Memory B cell (primary cell): ENCODE results near the gene BACH2.
A peak's percentile ranks its signal among the peaks of the same experiment; 100 is the strongest.

Experiments
- ATAC-seq: fragments of 150-1000 bp; cut with Tn5 transposase; 2 replicates; pipeline ENCODE4 v1.10.0; 2021; ENCODE audit warnings: low read depth, mild to moderate bottlenecking, moderate library complexity
- DNase-seq, 2 donors: peaks; one replicate each; pipeline ENCODE4 v3.0.0; 2022; ENCODE audit warnings: low spot score in 2 of 2
- H3K27ac Mint-ChIP-seq: one replicate; pipeline ENCODE4 v1.8.0; 2022; ENCODE audit warnings: mild to moderate bottlenecking, moderate library complexity, mixed read lengths
- H3K27me3 Mint-ChIP-seq: one replicate; pipeline ENCODE4 v1.8.0; 2022; ENCODE audit warnings: mixed read lengths
- H3K36me3 Mint-ChIP-seq: one replicate; pipeline ENCODE4 v1.8.0; 2022; ENCODE audit warnings: mild to moderate bottlenecking, mixed read lengths
- H3K4me1 Mint-ChIP-seq: one replicate; pipeline ENCODE4 v1.8.0; 2022; ENCODE audit warnings: mixed read lengths
- H3K4me3 Mint-ChIP-seq: one replicate; pipeline ENCODE4 v1.8.0; 2022; ENCODE audit warnings: mild to moderate bottlenecking, moderate library complexity, mixed read lengths
- H3K9me3 Mint-ChIP-seq: one replicate; pipeline ENCODE4 v1.8.0; 2022; ENCODE audit warnings: mixed read lengths

The BACH2 gene

DNA sequence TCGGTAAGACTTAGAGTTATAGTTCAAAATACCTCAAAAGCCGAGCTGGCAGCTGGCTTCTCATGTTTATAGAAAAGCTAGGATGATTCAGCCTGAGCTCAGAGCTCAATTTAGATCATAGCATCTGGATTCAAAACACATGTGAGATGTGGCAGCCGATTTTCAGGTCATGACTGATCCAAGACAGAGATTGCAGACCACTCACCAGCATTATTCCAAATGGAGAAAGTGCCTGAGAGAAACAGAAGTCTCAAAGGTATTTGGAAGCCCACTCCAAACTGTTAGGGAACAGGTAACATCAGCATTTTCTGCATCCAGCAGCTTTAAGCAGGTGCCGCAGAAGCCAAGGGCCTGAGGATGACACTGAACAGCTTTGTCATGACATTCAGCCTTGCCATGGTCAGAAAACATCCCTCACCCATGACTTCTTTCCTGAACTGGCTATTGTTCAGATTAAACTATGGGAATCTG, 102.2 kb downstream of the BACH2 start:
- H3K4me1 Mint-ChIP-seq = peaks cover 30% of the 10 kb centered on the region

DNA sequence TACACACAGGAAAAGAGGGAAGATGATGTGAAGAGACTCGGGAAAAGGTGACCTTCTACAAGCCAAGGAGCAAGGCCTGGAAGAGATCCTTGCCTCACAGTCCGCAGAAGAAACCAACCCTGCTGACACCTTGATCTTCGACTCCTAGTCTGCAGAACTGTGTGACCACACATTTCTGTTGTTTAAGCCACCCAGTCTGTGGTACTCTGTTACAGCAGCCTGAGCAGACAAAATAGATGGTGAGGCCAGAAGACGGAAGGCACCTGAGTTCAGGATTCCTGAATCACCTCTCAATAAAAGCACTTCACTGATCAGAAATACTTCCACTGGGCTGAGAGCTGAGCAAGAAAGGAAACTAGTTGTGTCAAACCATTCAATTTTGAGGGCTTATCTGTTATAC, 103.3 kb downstream of the BACH2 start:
- peaks cover 27% of the 10 kb centered on the region for H3K4me1 Mint-ChIP-seq
- H3K27me3 Mint-ChIP-seq = no peaks in the 10 kb centered on the region
- DNase-seq (no peak), ATAC-seq (no peak)
- peak overlapping the region; percentile 14 for H3K27ac Mint-ChIP-seq
- H3K4me3 Mint-ChIP-seq = no peak overlapping the region
- peaks cover 23% of the 10 kb centered on the region for H3K36me3 Mint-ChIP-seq
- H3K9me3 Mint-ChIP-seq = peaks cover 3% of the 10 kb centered on the region

More for the DNA sequence above, 102.2 kb downstream of the BACH2 start:
- no peak overlapping the region for H3K4me3 Mint-ChIP-seq
- no peak for ATAC-seq
- H3K27ac Mint-ChIP-seq = peak overlapping the region; percentile 63
- peaks cover 33% of the 10 kb centered on the region for H3K36me3 Mint-ChIP-seq
- peaks cover 5% of the 10 kb centered on the region for H3K9me3 Mint-ChIP-seq
- DNase-seq = no peak
- H3K27me3 Mint-ChIP-seq = no peaks in the 10 kb centered on the region

DNA sequence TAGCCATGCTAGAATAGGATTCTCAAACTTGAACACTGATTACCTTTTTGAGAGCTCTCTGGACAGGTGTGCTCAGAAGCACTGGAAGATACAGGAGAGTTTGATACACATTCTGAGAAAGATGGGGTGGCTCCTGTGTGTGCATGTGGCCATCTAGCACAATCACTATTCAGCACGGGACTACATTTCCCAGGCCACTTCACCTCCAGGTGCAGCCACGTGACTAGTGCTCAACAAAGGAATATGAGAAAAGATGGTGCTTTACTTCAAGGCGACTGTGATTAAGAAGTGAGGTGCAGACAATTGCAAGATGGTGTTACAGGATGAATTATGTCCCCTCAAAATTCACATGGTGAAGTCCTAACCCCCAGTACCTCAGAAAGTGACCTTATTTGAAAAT, 103.8 kb downstream of the BACH2 start:
- DNase-seq = no peak
- no peaks in the 10 kb centered on the region for H3K9me3 Mint-ChIP-seq
- peaks cover 27% of the 10 kb centered on the region for H3K4me1 Mint-ChIP-seq
- H3K27ac Mint-ChIP-seq = peak overlapping the region; percentile 14
- H3K36me3 Mint-ChIP-seq = peaks cover 18% of the 10 kb centered on the region
- no peaks in the 10 kb centered on the region for H3K27me3 Mint-ChIP-seq
- no peak for ATAC-seq
- H3K4me3 Mint-ChIP-seq = no peak overlapping the region

DNA sequence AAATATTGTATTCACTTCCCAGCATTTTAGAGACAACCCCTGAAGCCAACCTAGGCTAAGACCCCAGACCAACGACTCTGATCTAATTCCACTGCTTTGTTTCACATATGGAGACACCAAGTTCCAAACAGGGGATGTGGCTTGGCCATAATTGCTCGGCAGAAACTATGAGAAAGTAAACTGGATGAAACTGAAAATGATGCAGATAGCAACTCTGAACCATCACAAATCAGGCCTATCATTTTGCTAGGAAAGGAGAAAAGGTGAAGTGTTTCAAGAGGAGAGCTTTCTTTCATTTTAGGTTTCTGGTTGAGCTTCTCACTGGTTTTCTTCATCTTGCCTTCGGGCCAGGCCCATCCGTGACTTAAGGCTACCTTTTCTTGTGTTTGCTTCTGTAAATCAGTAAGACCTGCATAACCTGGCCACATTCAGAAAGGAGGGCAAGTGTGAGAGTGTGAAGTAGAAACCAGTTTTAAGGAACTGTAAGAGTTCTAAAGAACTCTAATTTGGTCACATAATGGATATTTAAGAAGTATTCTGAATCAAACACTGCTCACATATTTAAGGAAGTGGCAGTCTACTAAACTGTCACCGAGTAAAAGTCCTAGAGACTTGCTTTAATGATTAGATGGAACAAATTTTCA, 105.8 kb downstream of the BACH2 start:
- Mint-ChIP-seq H3K4me1 (peaks cover 39% of the 10 kb centered on the region), H3K9me3 (no peaks in the 10 kb centered on the region), H3K4me3 (peak overlapping the region; percentile 65), H3K27me3 (no peaks in the 10 kb centered on the region), H3K27ac (peak overlapping the region; percentile 95), H3K36me3 (peaks cover 12% of the 10 kb centered on the region)
- DNase-seq (peak in 1 of 2 donors; percentile 23), ATAC-seq (peak; percentile 54)

DNA sequence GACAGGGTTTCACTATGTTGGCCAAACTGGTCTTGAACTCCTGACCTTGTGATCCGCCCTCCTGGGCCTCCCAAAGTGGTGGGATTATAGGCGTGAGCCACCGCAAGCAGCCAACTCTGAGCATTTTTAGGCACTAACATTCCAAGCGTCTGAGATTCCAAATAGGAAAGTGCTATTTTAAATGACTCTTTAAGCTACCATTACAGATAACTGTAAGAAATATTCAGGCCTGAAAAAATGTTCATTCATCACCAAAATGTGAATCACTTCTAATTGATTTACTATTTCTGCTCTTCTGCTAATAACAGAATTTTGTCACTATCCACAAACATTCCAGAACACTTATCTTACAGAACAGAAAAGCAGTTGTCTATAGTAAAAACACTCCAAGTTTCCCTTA, 106.5 kb downstream of the BACH2 start:
- H3K4me3 Mint-ChIP-seq = no peak overlapping the region
- H3K27ac Mint-ChIP-seq = peak overlapping the region; percentile 95
- H3K27me3 Mint-ChIP-seq = no peaks in the 10 kb centered on the region
- ATAC-seq (no peak), DNase-seq (no peak)
- peaks cover 9% of the 10 kb centered on the region for H3K36me3 Mint-ChIP-seq
- no peaks in the 10 kb centered on the region for H3K9me3 Mint-ChIP-seq
- H3K4me1 Mint-ChIP-seq = peaks cover 32% of the 10 kb centered on the region

DNA sequence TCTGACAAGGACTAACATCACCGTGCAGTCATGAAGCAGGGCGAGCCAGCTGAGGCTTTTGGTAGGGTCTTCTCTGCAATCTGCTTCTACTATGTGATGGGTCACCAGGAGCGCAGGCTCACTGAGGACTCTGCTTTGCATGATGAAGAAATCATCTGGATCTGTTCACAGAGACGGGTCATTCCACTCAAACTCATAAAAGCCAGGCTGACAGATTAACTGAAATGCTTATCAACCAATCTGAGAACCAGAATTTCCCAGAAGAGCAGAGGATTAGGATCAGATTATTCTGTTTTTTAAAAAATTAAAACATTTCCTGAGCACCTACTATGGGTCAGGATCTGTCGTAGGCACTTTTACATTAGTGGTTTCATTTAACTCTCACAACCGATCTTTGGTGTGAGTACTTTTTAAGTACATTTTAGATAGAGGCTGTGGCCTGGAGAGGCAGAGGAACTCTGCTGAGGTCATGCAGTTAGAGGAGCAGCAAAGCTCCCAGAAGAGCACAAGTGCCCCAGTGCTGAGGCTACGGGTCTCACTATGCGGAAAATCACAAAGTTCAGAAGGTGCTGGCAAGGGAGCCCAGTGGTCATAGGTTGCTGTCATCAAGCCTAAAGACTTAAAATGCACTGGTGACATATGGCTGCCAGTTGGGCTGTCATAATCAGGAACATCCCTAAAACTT, 109.1 kb downstream of the BACH2 start:
- H3K4me3 Mint-ChIP-seq = peak overlapping the region; percentile 72
- peaks cover 35% of the 10 kb centered on the region for H3K4me1 Mint-ChIP-seq
- DNase-seq = no peak

DNA sequence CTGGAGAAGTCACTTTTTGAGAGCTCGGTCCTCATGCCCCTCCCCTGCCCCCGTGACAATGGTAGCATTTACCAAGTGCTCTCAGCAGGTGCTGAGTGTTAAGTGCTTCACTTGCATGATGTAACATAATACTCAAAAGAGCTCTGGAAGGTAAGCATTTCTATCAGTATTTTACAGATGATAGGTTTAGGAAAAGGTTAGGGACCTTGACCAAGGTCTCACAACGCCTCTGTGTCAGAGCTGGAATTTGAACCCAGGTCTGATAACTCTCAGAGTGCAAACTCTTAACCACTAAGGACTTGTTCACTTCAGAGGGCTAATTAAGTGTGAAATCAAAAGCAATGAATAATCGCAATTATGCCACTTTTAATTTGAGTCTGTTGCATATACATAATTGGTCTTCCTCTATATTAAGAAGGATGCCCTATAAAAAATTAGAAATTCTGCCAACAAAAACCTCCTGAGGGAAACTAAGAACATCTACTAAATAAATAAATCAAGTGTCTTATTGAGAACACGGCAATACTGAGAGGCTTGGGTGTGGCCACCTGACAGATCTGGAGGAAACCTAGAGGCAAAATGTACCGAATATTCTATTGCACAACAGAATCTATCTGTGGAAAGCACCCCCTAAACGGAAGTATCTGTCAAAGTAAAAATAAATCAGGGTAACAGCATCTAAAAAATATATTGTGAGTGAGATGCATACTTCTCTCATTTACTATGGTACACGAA, 109.8 kb downstream of the BACH2 start:
- H3K4me3 Mint-ChIP-seq = peak overlapping the region; percentile 72
- DNase-seq (peak in 1 of 2 donors; percentile 36), ATAC-seq (peak; percentile 76)
- H3K27me3 Mint-ChIP-seq = no peaks in the 10 kb centered on the region
- peaks cover 6% of the 10 kb centered on the region for H3K36me3 Mint-ChIP-seq
- H3K4me1 Mint-ChIP-seq = peaks cover 41% of the 10 kb centered on the region
- H3K27ac Mint-ChIP-seq = peak overlapping the region; percentile 95
- H3K9me3 Mint-ChIP-seq = no peaks in the 10 kb centered on the region

More for the DNA sequence above, 109.1 kb downstream of the BACH2 start:
- ATAC-seq = peak; percentile 29
- Mint-ChIP-seq H3K36me3 (peaks cover 2% of the 10 kb centered on the region), H3K27ac (peak overlapping the region; percentile 95), H3K27me3 (no peaks in the 10 kb centered on the region), H3K9me3 (no peaks in the 10 kb centered on the region)

DNA sequence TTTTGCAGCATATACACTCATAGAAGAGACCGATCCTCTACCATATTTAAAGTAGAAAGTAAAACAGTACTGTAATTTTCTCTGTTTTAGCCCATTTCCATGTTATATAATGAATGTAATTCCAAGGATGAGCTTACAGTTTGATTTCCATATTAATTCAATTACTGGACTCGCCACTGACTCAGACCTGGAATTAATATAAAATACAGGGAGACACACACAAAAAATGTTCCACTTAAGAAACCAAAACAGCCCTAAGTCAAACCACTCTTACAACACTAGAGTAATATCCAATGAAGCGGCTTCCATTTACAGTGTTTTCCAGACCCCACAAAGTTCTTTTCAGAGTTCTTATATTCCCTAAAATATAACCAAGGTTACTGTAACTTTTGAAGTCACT, 110.6 kb downstream of the BACH2 start:
- H3K9me3 Mint-ChIP-seq = no peaks in the 10 kb centered on the region
- H3K36me3 Mint-ChIP-seq = peaks cover 8% of the 10 kb centered on the region
- no peaks in the 10 kb centered on the region for H3K27me3 Mint-ChIP-seq
- ATAC-seq (no peak), DNase-seq (no peak)
- peak overlapping the region; percentile 95 for H3K27ac Mint-ChIP-seq
- no peak overlapping the region for H3K4me3 Mint-ChIP-seq
- H3K4me1 Mint-ChIP-seq = peaks cover 36% of the 10 kb centered on the region

DNA sequence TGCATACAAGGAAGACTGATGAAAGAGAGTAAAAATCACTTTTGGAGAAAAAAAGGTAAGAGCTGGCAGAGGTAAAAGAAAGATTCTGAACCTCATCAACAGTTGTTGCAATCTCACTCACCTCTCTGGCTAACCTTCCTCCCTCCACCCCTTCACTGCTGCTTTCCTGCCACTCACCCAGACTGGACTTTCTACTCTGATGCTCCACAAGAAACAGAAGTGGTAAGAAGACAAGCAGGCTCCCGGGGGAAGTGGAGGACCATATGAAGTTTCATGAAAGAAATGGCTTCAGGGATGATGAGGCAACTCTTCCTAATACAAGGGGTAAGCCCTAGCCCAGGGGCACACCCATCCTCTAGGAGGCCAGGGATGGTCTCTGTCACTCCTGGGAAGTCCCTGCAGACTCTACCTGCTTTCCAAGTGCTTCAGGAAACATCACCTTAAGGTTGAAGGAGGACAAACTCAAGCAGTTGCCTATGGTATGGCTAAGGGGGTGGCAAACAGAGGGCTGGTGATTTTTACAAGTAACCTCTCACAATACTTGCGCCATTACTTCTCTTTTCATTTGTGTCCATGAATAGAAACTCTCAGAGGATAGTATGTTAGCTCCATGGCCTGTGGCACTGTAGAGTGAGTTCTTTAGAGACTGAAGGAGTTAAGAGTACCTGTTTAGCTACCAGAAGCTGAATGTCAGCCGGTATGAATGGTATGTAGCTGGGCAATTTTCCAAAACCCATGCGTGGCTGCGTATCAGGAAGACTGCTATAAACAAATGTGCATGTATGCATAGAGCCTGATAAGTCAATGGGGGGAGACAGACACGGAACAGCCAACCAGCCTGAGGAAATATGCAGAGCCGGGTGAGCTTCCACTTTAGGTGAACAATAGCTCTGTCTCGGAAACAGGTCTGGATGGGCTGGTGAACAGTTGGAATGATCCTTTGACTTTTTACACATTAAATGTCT, 112.0 kb downstream of the BACH2 start:
- DNase-seq (no peak), ATAC-seq (no peak)
- H3K4me3 Mint-ChIP-seq = peak overlapping the region; percentile 57
- H3K27ac Mint-ChIP-seq = peak overlapping the region; percentile 69
- peaks cover 33% of the 10 kb centered on the region for H3K4me1 Mint-ChIP-seq
- peaks cover 9% of the 10 kb centered on the region for H3K36me3 Mint-ChIP-seq
- H3K9me3 Mint-ChIP-seq = peaks cover 1% of the 10 kb centered on the region
- H3K27me3 Mint-ChIP-seq = no peaks in the 10 kb centered on the region

DNA sequence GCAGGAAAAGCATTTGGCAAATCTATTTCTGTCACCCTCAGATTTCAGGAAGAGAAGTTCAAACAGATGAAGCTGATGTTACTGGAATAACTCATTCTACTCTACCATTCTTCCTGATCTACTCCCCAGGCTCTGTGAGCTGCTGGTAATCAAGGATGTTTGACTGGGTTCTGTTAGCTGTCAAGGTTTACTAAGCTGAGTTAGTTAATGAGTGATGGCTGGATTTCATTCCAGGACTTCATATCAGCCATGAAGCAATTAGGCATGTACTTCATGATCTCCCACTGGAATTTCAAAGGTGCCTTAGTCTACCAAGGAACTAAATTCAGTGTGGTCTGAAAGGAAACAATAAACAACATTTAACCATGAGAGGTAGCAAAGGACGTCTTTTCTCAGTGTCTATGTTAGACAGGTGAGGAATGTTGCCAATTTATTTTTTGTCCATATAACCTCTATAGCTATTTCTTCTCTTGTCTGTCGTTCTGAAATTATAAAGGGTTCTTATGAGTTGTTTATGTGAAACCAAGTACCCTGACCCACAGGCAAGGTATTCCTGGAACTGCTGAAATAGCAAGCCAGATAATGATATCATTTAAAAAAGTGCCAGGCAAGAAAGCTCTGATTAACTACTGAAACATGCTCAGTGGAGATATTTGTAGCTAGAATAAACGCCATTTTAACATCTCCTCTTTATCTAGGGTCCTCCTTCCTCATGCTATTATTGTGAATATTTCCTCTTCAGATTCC, 112.9 kb downstream of the BACH2 start:
- peak overlapping the region; percentile 69 for H3K27ac Mint-ChIP-seq
- H3K27me3 Mint-ChIP-seq = no peaks in the 10 kb centered on the region
- DNase-seq (no peak), ATAC-seq (no peak)
- H3K36me3 Mint-ChIP-seq = peaks cover 9% of the 10 kb centered on the region
- peaks cover 1% of the 10 kb centered on the region for H3K9me3 Mint-ChIP-seq
- no peak overlapping the region for H3K4me3 Mint-ChIP-seq
- peaks cover 35% of the 10 kb centered on the region for H3K4me1 Mint-ChIP-seq

DNA sequence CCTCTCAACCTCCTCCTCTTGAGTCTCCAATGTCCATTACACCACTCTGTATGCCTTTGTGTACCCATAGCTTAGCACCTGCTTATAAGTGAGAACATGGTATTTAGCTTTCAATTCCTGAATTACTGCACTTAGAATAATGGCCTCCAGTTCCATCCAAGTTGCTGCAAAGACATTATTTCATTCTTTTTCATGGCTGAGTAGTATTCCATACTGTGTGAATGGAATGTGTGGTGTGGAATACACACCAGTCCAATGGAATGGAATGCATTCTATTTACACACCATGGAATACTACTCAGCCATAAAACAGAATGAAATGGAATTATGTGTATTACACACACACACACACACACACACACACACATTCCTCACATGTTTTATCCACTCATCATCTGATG, 116.1 kb downstream of the BACH2 start:
- Mint-ChIP-seq H3K4me3 (no peak overlapping the region), H3K4me1 (peaks cover 54% of the 10 kb centered on the region), H3K36me3 (peaks cover 9% of the 10 kb centered on the region), H3K27me3 (no peaks in the 10 kb centered on the region), H3K27ac (peak overlapping the region; percentile 87), H3K9me3 (peaks cover 1% of the 10 kb centered on the region)
- no peak for DNase-seq
- no peak for ATAC-seq

DNA sequence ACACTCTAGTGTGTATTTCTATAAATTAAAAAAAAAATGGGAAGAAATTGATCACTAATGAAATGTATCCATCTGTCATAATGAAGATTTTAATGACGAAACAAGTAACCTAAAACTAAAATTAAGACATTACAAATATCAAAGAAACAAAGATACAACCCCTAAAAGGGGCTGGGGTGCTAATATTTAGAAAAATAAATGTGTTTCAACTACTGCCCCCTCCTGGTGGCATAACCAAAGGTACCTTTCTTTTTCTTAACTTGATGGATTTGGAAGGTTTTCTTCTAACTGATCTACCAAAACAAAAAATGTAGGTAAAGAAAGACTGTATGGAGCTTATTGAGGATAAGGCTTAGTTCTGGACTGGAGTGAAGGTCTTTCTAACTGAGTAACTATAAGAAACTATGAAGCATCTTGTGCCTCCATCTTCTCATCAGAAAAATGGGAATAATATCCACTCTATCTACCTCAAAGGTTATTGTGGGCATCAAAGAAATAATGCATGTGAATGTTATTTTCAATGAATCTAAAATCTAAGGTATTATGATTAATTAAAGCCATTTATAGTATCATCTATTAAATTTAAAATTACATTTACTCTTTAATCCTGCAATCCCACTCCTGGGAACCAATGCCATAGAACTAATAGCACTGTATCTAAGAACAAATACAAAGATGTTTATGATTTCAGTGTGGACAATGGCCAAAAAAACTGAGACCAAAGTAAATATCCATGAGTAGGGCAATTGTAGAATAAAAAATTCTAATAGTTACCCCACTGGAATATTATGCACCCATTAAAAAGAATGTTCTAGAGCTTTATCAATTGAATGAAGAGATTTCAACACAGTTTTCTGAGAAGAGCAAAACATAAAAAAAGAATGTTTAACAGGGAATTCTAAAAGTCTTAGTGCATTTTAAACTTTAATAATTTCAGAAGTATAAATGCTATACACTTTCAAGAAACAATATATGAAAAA, 117.2 kb downstream of the BACH2 start:
- Mint-ChIP-seq H3K27ac (peak overlapping the region; percentile 94), H3K9me3 (peaks cover 1% of the 10 kb centered on the region), H3K4me3 (no peak overlapping the region), H3K27me3 (no peaks in the 10 kb centered on the region), H3K36me3 (peaks cover 9% of the 10 kb centered on the region), H3K4me1 (peaks cover 55% of the 10 kb centered on the region)
- DNase-seq (peak in 1 of 2 donors; percentile 34), ATAC-seq (no peak)
